ENCODE results near the gene ALDH8A1.

ALDH8A1 gene

GRCh38 chr6:134878136-134878535 is 71.8 kb downstream of the ALDH8A1 start:
- in situ Hi-C loops (cut with HindIII; ENCODE audit: low sequenced_read_pairs), result no loop called here

DNA sequence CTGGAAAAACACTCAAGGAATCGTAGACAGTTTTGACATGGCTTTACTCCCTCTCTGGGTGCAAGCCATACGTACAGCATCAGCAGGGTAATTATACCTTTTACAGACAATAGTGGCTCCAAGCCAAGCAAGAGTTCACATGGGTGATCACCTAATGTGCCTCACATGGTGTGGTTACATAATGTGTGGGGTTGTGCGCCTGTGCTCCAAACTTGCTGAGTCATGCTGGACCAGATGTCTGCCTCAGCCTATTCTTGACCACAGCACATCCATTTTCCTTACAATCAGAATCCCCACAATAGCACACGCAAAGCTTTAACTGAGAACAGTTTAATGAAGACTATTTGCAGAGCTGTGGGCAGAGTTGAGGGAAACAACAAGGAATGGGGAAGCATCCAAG is 74.5 kb downstream of the ALDH8A1 start:
- in situ Hi-C loops (cut with HindIII; ENCODE audit: low sequenced_read_pairs), result no loop called here

DNA sequence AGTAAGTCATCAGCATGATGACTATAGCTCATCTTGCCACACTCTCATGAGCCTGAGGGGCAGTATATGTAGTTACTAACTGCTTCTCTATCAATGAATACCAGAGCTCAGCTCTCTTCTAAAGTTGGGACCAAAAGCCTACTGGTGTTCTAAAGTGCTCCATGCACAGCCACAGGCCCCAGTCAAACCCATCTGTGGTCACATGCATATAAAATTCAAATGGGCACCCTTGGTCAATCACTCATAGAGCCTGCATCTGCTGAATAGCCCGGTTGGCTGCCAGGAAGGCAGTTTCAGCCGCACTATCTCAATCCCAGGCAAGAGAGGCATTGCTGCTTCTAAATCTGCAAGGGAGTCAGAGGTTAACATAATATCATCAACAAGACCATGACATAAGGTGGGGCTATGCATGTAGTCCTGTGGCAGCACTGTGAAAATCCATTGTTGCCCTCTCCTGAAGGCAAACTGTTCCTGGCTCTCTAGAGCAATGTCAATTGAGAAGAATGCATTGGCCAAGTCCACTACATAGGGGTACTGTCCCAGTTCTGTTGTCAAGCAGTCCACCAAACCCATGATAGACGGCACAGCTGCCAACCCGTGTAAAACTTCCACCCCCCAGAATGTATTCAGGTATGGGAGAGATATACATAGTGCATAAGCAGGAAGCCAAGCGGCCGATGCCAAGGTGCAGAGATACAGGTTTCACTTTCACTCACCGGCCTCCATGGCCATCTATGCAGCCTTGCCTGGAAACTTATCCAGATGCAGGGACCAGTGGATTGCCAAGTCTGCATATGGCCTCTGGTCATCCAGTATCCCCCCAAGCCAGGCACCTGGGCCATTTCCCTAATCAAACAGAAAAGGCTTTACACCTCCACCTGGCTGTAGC is 76.2 kb downstream of the ALDH8A1 start:
- in situ Hi-C loops (cut with HindIII; ENCODE audit: low sequenced_read_pairs), result no loop called here

DNA sequence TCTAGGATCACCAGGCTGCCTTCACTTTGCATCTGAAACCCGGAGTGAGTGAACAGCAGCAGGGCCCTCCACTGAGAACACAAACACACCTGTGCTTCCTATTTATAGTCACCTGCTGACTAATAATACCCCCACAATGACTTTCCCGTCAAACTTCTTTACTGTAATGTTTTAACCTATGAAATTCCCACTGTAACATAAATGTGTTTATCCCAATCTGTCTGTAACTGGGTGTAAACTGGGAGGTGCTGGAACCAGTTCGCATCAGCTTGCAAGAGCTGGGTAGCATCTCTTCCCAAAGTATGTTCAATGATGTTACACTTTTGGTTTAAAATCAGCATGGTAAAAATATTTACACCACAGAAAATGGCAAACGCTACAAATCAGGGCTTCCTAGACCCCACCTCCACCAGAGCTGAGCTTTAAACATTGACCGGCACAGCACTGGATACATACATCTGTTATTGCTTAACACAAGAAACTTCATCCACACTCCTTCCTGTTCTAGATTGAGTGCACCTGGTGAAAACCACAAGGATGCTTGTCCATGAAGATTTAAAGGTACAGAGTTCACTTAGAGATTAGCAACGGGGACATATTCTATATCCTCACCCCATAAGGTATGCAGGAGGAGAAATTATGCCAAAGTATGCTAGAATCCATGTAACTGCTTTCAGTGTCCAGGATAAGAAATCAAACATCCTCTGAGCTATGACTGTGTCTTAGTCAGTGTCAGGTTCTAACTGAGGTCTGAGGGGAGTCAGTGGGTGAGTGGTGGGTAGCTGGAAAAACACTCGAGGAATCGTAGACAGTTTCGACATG is 79.0 kb downstream of the ALDH8A1 start:
- in situ Hi-C loops (cut with HindIII; ENCODE audit: low sequenced_read_pairs), result no loop called here

- in situ Hi-C loops (cut with HindIII; ENCODE audit: low sequenced_read_pairs), result no loop called here
Measured at GRCh38 chr6:134868812-134869211, 81.1 kb downstream of the ALDH8A1 start.
